IMR-90 (cell line): ENCODE results near the gene ZNF513. TPM values are rescaled to one million over a fixed set of nuclear protein-coding genes. Genes with fewer than 3 reads are reported as not detected.

Experiments used
- ATAC-seq: fragments of 200-7000 bp; cut with Tn5 transposase; 2 replicates; pipeline ENCODE4 v1.9.1; 2020; ENCODE audit warnings: low read depth, mild to moderate bottlenecking, moderate library complexity
- BruUV-seq: library from RNA; stranded (reverse); fragments of 400-500 nt; replicated peaks from 2 replicates; lab custom pipeline; 2021; lab: Mats Ljungman, UMichigan
- CTCF ChIA-PET: fragments of 300-600 bp; formaldehyde crosslinking; extraction: SDS; loops from one replicate; lab custom pipeline; 2021; ENCODE audit warnings: antibody characterized with exemption; lab: Yijun Ruan, JAX
- POLR2A ChIA-PET: fragments of 300-600 bp; sonication (Branson Sonifier 250); formaldehyde crosslinking; loops from one replicate; lab custom pipeline; 2022; ENCODE audit warnings: antibody characterized with exemption; ENCODE audit not compliant: unreplicated experiment; lab: Charles Lee
- DNase-seq: peaks from one replicate; pipeline ENCODE4 v3.0.0; 2013
- H2AFZ ChIP-seq: replicated peaks from 2 replicates; pipeline ENCODE3; 2013; ENCODE audit warnings: low read length, mild to moderate bottlenecking; ENCODE audit not compliant: poor library complexity
- H2AK5ac ChIP-seq: 2 replicates; pipeline ENCODE4 v1.6.1; 2013; ENCODE audit warnings: low read depth, low read length, inconsistent platforms
- H2AK9ac ChIP-seq: replicated peaks from 2 replicates; pipeline ENCODE3; 2013; ENCODE audit warnings: mild to moderate bottlenecking, low read depth, low read length, moderate library complexity; ENCODE audit not compliant: poor library complexity
- H2BK120ac ChIP-seq: 2 replicates; pipeline ENCODE4 v1.6.1; 2013; ENCODE audit warnings: low read depth, low read length, inconsistent platforms
- H2BK15ac ChIP-seq: 3 replicates; pipeline ENCODE4 v1.6.1; 2013; ENCODE audit warnings: low read depth, low read length, inconsistent platforms
- H2BK20ac ChIP-seq: 2 replicates; pipeline ENCODE4 v1.6.1; 2013; ENCODE audit warnings: low read depth, mild to moderate bottlenecking, inconsistent platforms, low read length, moderate library complexity
- H2BK5ac ChIP-seq: 2 replicates; pipeline ENCODE4 v1.6.1; 2013; ENCODE audit warnings: mild to moderate bottlenecking, low read depth, low read length, inconsistent platforms; ENCODE audit not compliant: poor library complexity, severe bottlenecking
- H3K14ac ChIP-seq: replicated peaks from 2 replicates; pipeline ENCODE4 v1.6.1; 2013; ENCODE audit warnings: low read depth, low read length, inconsistent platforms
- H3K18ac ChIP-seq: 2 replicates; pipeline ENCODE4 v1.6.1; 2013; ENCODE audit warnings: low read depth, low read length, control low read depth
- H3K23ac ChIP-seq: 2 replicates; pipeline ENCODE4 v1.6.1; 2013; ENCODE audit warnings: low read depth, low read length, inconsistent platforms
- H3K27ac ChIP-seq: 2 replicates; pipeline ENCODE4 v1.5.1; 2013; ENCODE audit warnings: mild to moderate bottlenecking, control low read depth, low read length; ENCODE audit not compliant: insufficient read depth
- H3K27me3 ChIP-seq: 2 replicates; pipeline ENCODE4 v1.6.1; 2013; ENCODE audit warnings: low read length; ENCODE audit not compliant: control insufficient read depth, insufficient read depth
- H3K36me3 ChIP-seq: 2 replicates; pipeline ENCODE4 v1.6.1; 2013; ENCODE audit warnings: low read length, mixed read lengths; ENCODE audit not compliant: control insufficient read depth, insufficient read depth
- H3K4ac ChIP-seq: 2 replicates; pipeline ENCODE4 v1.6.1; 2013; ENCODE audit warnings: low read depth, low read length, inconsistent platforms
- H3K4me1 ChIP-seq: 2 replicates; pipeline ENCODE4 v1.6.1; 2013; ENCODE audit warnings: low read length, mixed read lengths; ENCODE audit not compliant: control insufficient read depth, insufficient read depth
- H3K4me2 ChIP-seq: 2 replicates; pipeline ENCODE4 v1.6.1; 2013; ENCODE audit warnings: low read depth, mild to moderate bottlenecking, control low read depth, low read length, moderate library complexity
- H3K4me3 ChIP-seq: 2 replicates; pipeline ENCODE4 v1.5.1; 2013; ENCODE audit warnings: low read depth, mild to moderate bottlenecking, control low read depth, low read length, moderate library complexity; ENCODE audit not compliant: insufficient read depth
- H3K56ac ChIP-seq: 2 replicates; pipeline ENCODE4 v1.6.1; 2013; ENCODE audit warnings: low read length, inconsistent platforms; ENCODE audit not compliant: insufficient read depth; ENCODE audit errors: extremely low read depth
- H3K79me1 ChIP-seq, 2 experiments: 2 replicates each; pipeline ENCODE4 v1.6.1; 2013; ENCODE audit warnings: low read length in 2 of 2, inconsistent platforms in 1 of 2, low read depth in 1 of 2
- H3K9ac ChIP-seq: 2 replicates; pipeline ENCODE4 v1.6.1; 2013; ENCODE audit warnings: low read depth, low read length, control low read depth
- H3K9me1 ChIP-seq: 2 replicates; pipeline ENCODE4 v1.6.1; 2013; ENCODE audit warnings: low read length, inconsistent platforms; ENCODE audit not compliant: insufficient read depth
- H3K9me3 ChIP-seq: 2 replicates; pipeline ENCODE4 v1.6.1; 2013; ENCODE audit warnings: low read length; ENCODE audit not compliant: control insufficient read depth, insufficient read depth
- H4K20me1 ChIP-seq: 2 replicates; pipeline ENCODE4 v1.6.1; 2013; ENCODE audit warnings: low read length, inconsistent platforms; ENCODE audit not compliant: insufficient read depth
- H4K5ac ChIP-seq: 2 replicates; pipeline ENCODE4 v1.6.1; 2013; ENCODE audit warnings: mild to moderate bottlenecking, low read depth, low read length, control low read depth
- H4K8ac ChIP-seq, 2 experiments: 2 replicates each; pipeline ENCODE4 v1.6.1; 2013; ENCODE audit warnings: low read depth in 2 of 2, low read length in 2 of 2, control low read depth in 1 of 2, inconsistent platforms in 1 of 2
- H4K91ac ChIP-seq: 2 replicates; pipeline ENCODE4 v1.6.1; 2013; ENCODE audit warnings: low read depth, low read length, inconsistent platforms; ENCODE audit not compliant: insufficient read depth
- CEBPB ChIP-seq: IDR thresholded peaks from 2 replicates; pipeline ENCODE4 v1.6.1; 2012; ENCODE audit warnings: low read depth, low read length, improper control_type of control experiment
- ELK1 ChIP-seq: fragments of 150-350 bp; IDR thresholded peaks from 2 replicates; pipeline ENCODE4 v1.6.1; 2016; ENCODE audit warnings: low read depth, mild to moderate bottlenecking, low read length, moderate library complexity, borderline replicate concordance
- FOS ChIP-seq: fragments of 150-350 bp; IDR thresholded peaks from 2 replicates; pipeline ENCODE4 v1.6.1; 2016; ENCODE audit warnings: low read depth, low read length
- MXI1 ChIP-seq: IDR thresholded peaks from 2 replicates; pipeline ENCODE4 v1.6.1; 2012; ENCODE audit warnings: low read depth, mild to moderate bottlenecking, low read length, moderate library complexity, borderline replicate concordance
- RCOR1 ChIP-seq: IDR thresholded peaks from 2 replicates; pipeline ENCODE4 v1.6.1; 2012; ENCODE audit warnings: mild to moderate bottlenecking, low read length, improper control_type of control experiment; ENCODE audit not compliant: insufficient replicate concordance
- RFX5 ChIP-seq: IDR thresholded peaks from 2 replicates; pipeline ENCODE4 v1.8.0; 2012; ENCODE audit warnings: low read depth, mild to moderate bottlenecking, low read length, moderate library complexity
- SMC3 ChIP-seq: fragments of 150-350 bp; IDR thresholded peaks from 2 replicates; pipeline ENCODE4 v1.6.1; 2016; ENCODE audit warnings: low read depth, mild to moderate bottlenecking, antibody characterized with exemption, low read length, moderate library complexity
- USF2 ChIP-seq: fragments of 150-350 bp; IDR thresholded peaks from 2 replicates; pipeline ENCODE4 v1.6.1; 2017; ENCODE audit warnings: mild to moderate bottlenecking, antibody characterized with exemption, low read length, low read depth
- WGBS, 2 experiments: methylation state at CpG; one replicate each; pipeline versions ENCODE4 v1.1.5 to v1.1.7; 2013; ENCODE audit warnings: missing lambda C conversion rate in 2 of 2; ENCODE audit not compliant: insufficient read length in 1 of 2; ENCODE audit errors: extremely low coverage in 2 of 2; 5-methylcytosine and 5-hydroxymethylcytosine counted together
- dilution Hi-C: fragments of 300-500 bp; cut with HindIII; formaldehyde crosslinking; loops from one replicate; pipeline ENCODE4 v1.14.3; 2018; ENCODE audit warnings: low sequenced_read_pairs; ENCODE audit not compliant: unreplicated experiment
- in situ Hi-C: fragments of 300-500 bp; cut with MboI; formaldehyde crosslinking; loops from 3 replicates; pipeline ENCODE4 v1.14.3; 2019; ENCODE audit warnings: low sequenced_read_pairs, inconsistent platforms, mixed read lengths
- intact Hi-C: fragments of 100-400 bp; cut with micrococcal nuclease; formaldehyde crosslinking; loops from 2 replicates; pipeline ENCODE4 v1.10.0; 2022
- polyA plus RNA-seq, 3 experiments: library from polyadenylated mRNA; depleted of rRNA; stranded (reverse); fragments of >200 nt; gene quantifications; 2 replicates each; pipeline ENCODE4 v1.2.3, GENCODE V29; 2012; ENCODE audit warnings: low replicate concordance in 1 of 3
- total RNA-seq: library from RNA; depleted of rRNA; stranded (reverse); fragments of >200 nt; gene quantifications from 2 replicates; pipeline ENCODE4 v1.2.3, GENCODE V29; 2012

The ZNF513 gene
- total and polyA plus RNA-seq, 2 of the 4 experiments (the other 2 are of a cell fraction), result 3.4 to 23.7 TPM

GRCh38 chr2:27362678-27363420 lies 17.7 kb downstream of the ZNF513 start:
- H4K20me1 ChIP-seq, result no peaks in the 10 kb centered on the region
- dilution Hi-C loops, result no loop called here
- no peak overlapping the region for H2BK15ac ChIP-seq
- H3K36me3 ChIP-seq, result peaks cover 32% of the 10 kb centered on the region
- H3K9me1 ChIP-seq, result no peaks in the 10 kb centered on the region; the same call in 1 of the 2 replicates
- intact Hi-C loops, result no loop called here
- no peak overlapping the region for H2BK5ac ChIP-seq
- ATAC-seq, result no peak; the same call in 1 of the 2 replicates
- no peak overlapping the region for H3K4ac ChIP-seq
- H3K14ac ChIP-seq, result no peak overlapping the region
- H3K4me3 ChIP-seq, result no peak overlapping the region
- H3K4me1 ChIP-seq, result peaks cover 2% of the 10 kb centered on the region; the same call in 1 of the 2 replicates
- H4K91ac ChIP-seq, result no peak overlapping the region
- no peak overlapping the region for H3K27ac ChIP-seq
- no peaks in the 10 kb centered on the region for H3K9me3 ChIP-seq
- H3K23ac ChIP-seq, result no peak overlapping the region
- no peaks in the 10 kb centered on the region for H3K27me3 ChIP-seq
- ChIA-PET POLR2A (no interaction called here), CTCF (no interaction called here)
- H4K8ac ChIP-seq, result no peak overlapping the region
- no peak overlapping the region for H3K4me2 ChIP-seq
- TF ChIP-seq SMC3 (no peak), RFX5 (no peak), FOS (no peak), CEBPB (no peak), USF2 (no peak), MXI1 (no peak), RCOR1 (no peak), ELK1 (no peak)
- H2AK9ac ChIP-seq, result no peak overlapping the region
- peak overlapping the region; percentile 17; the same call in 1 of the 2 replicates for H4K5ac ChIP-seq
- no TSS peak for BruUV-seq
- no peak overlapping the region for H3K18ac ChIP-seq
- no peak overlapping the region for H2AFZ ChIP-seq
- in situ Hi-C loops, result no loop called here
- 60% methylated on average over 1 of the region's 4 CpGs; no CpG with 5 or more reads in 1 of the 2 experiments for WGBS, 2 experiments
- H2BK20ac ChIP-seq, result no peak overlapping the region
- H2AK5ac ChIP-seq, result no peak overlapping the region
- H3K56ac ChIP-seq, result no peak overlapping the region
- H3K9ac ChIP-seq, result no peak overlapping the region
- no peak overlapping the region for H2BK120ac ChIP-seq
- no peak for DNase-seq
- H3K79me1 ChIP-seq, result peaks cover 4 to 19% of the 10 kb centered on the region in 2 experiments
